Right lobe of liver (tissue), 4 donors: ENCODE data around the gene ANXA2R.

Source experiments
- CTCF ChIP-seq, 4 donors: fragments of 200-600 bp in 3 of 4; fragments of 450-650 bp in 1 of 4; IDR thresholded peaks; one replicate each; pipeline versions ENCODE4 v1.5.1 to v1.8.0; 2016 to 2022; ENCODE audit warnings: antibody characterized with exemption in 4 of 4, mild to moderate bottlenecking in 2 of 4
- POLR2A ChIP-seq: fragments of 450-650 bp; IDR thresholded peaks from one replicate; pipeline ENCODE4 v1.6.1; 2017; ENCODE audit warnings: antibody characterized with exemption, mild to moderate bottlenecking
- donor health status: DM: no; HTN: no; CAD: no.
- donor health status: DM: no; HTN: no; CAD: no.
- donor health status: DM: no; HTN: yes; CAD: no.

- TF ChIP-seq CTCF (IDR thresholded peaks at IDR 0.05) (no peak), POLR2A (no peak)
These were observed 12.9 kb downstream of the ANXA2R start for GRCh38 chr5:43027054-43027785.
